Immature natural killer cell (primary cell): ENCODE results near the gene PXN. TPM values are rescaled to one million over a fixed set of nuclear protein-coding genes. Genes with fewer than 3 reads are reported as not detected.
A peak's percentile ranks its signal among the peaks of the same experiment; 100 is the strongest.
"Not testable (repeated sequence)": the region's sequence is repeated elsewhere in the genome, so short reads cannot be mapped to it uniquely, and the experiment has no call there.

Experiments used
- DNase-seq, 3 donors: peaks; one replicate each; pipeline ENCODE4 v3.0.0; 2022; ENCODE audit warnings: mixed read lengths in 1 of 3
- H3K27ac Mint-ChIP-seq, 6 donors: one replicate each; pipeline ENCODE4 v1.8.0; 2020; ENCODE audit warnings: mixed read lengths in 6 of 6, mild to moderate bottlenecking in 5 of 6, inconsistent platforms in 4 of 6, moderate library complexity in 3 of 6
- H3K27me3 Mint-ChIP-seq, 3 donors: one replicate each; pipeline ENCODE4 v1.8.0; 2020 to 2021; ENCODE audit warnings: low read depth in 3 of 3, mild to moderate bottlenecking in 3 of 3, mixed read lengths in 3 of 3, moderate library complexity in 3 of 3, inconsistent platforms in 1 of 3
- H3K36me3 Mint-ChIP-seq, 3 donors: one replicate each; pipeline ENCODE4 v1.8.0; 2020; ENCODE audit warnings: mixed read lengths in 3 of 3, inconsistent platforms in 2 of 3, mild to moderate bottlenecking in 2 of 3
- H3K4me1 Mint-ChIP-seq, 2 donors: one replicate each; pipeline ENCODE4 v1.8.0; 2020; ENCODE audit warnings: inconsistent platforms in 2 of 2, mild to moderate bottlenecking in 2 of 2, mixed read lengths in 2 of 2, moderate library complexity in 1 of 2
- H3K4me3 Mint-ChIP-seq, 5 donors: one replicate each; pipeline ENCODE4 v1.8.0; 2020; ENCODE audit warnings: mild to moderate bottlenecking in 5 of 5, mixed read lengths in 5 of 5, inconsistent platforms in 3 of 5, moderate library complexity in 3 of 5
- H3K9me3 Mint-ChIP-seq, 6 donors: one replicate each; pipeline ENCODE4 v1.8.0; 2020; ENCODE audit warnings: mild to moderate bottlenecking in 6 of 6, mixed read lengths in 6 of 6, inconsistent platforms in 4 of 6, moderate library complexity in 3 of 6
- polyA plus RNA-seq, 3 donors: library from polyadenylated mRNA; unstranded; fragments of 300-500 nt; fragmentation: Illumina TruSeq; gene quantifications; one replicate each; pipeline ENCODE4 v1.2.3, GENCODE V29; 2021

Gene PXN
- polyA plus RNA-seq, 3 donors from 2014 or later: 132 to 310 (median 240) TPM

GRCh38 chr12:120212301-120212700 is 53.2 kb downstream of the PXN start:
- no peaks in the 10 kb centered on the region for H3K4me1 Mint-ChIP-seq
- H3K36me3 Mint-ChIP-seq: peaks cover 0 to 29% (median 4%) of the 10 kb centered on the region in 3 donors
- DNase-seq: no peak
- H3K27me3 Mint-ChIP-seq: peaks cover 5 to 10% (median 9%) of the 10 kb centered on the region in 3 donors
- no peak overlapping the region for H3K27ac Mint-ChIP-seq
- H3K4me3 Mint-ChIP-seq: no peak overlapping the region
- no peaks in the 10 kb centered on the region for H3K9me3 Mint-ChIP-seq

- no peaks in the 10 kb centered on the region for H3K9me3 Mint-ChIP-seq
- H3K27me3 Mint-ChIP-seq: peaks cover 5 to 10% (median 9%) of the 10 kb centered on the region in 3 donors
- H3K36me3 Mint-ChIP-seq: peaks cover 0 to 29% (median 4%) of the 10 kb centered on the region in 3 donors
- no peak for DNase-seq
- H3K4me1 Mint-ChIP-seq: no peaks in the 10 kb centered on the region
- H3K4me3 Mint-ChIP-seq: no peak overlapping the region
- H3K27ac Mint-ChIP-seq: peak overlapping the region in 1 of 6 donors; percentile 64
These were observed 53.6 kb downstream of the PXN start for GRCh38 chr12:120211904-120212283.

GRCh38 chr12:120211243-120211903 is 54.2 kb downstream of the PXN start:
- Mint-ChIP-seq H3K4me1 (no peaks in the 10 kb centered on the region), H3K27me3 (peaks cover 5 to 10% (median 9%) of the 10 kb centered on the region in 3 donors), H3K4me3 (no peak overlapping the region), H3K9me3 (no peaks in the 10 kb centered on the region), H3K36me3 (peaks cover 0 to 29% (median 4%) of the 10 kb centered on the region in 3 donors), H3K27ac (peak overlapping the region in 5 of 6 donors; percentile 48 to 69 (median 49))
- DNase-seq: no peak

- no peaks in the 10 kb centered on the region for H3K4me1 Mint-ChIP-seq
- H3K36me3 Mint-ChIP-seq: peaks cover 0 to 22% (median 4%) of the 10 kb centered on the region in 3 donors
- no peak overlapping the region for H3K4me3 Mint-ChIP-seq
- no peak for DNase-seq
- no peaks in the 10 kb centered on the region for H3K9me3 Mint-ChIP-seq
- H3K27me3 Mint-ChIP-seq: peaks cover 2 to 8% (median 6%) of the 10 kb centered on the region in 3 donors
- no peak overlapping the region for H3K27ac Mint-ChIP-seq
These were observed 55.7 kb downstream of the PXN start for GRCh38 chr12:120209851-120210250.

GRCh38 chr12:120207227-120207626 is 58.3 kb downstream of the PXN start:
- Mint-ChIP-seq H3K9me3 (no peaks in the 10 kb centered on the region), H3K27ac (no peak overlapping the region), H3K27me3 (peaks cover 2 to 4% (median 4%) of the 10 kb centered on the region in 3 donors), H3K36me3 (peaks cover 0 to 15% (median 0%) of the 10 kb centered on the region in 3 donors), H3K4me3 (no peak overlapping the region), H3K4me1 (peaks cover 3 to 4% of the 10 kb centered on the region in 2 donors)
- DNase-seq: no peak

GRCh38 chr12:120206781-120207180 is 58.7 kb downstream of the PXN start:
- not testable (repeated sequence) for H3K4me1 Mint-ChIP-seq, DNase-seq, H3K27ac Mint-ChIP-seq, H3K9me3 Mint-ChIP-seq, H3K27me3 Mint-ChIP-seq, H3K4me3 Mint-ChIP-seq
- H3K36me3 Mint-ChIP-seq: peaks cover 0 to 10% (median 0%) of the 10 kb centered on the region in 3 donors

- Mint-ChIP-seq H3K9me3 (no peaks in the 10 kb centered on the region), H3K27me3 (peaks cover under 1 to 5% (median 4%) of the 10 kb centered on the region in 3 donors), H3K4me3 (no peak overlapping the region), H3K36me3 (peaks cover 0 to 5% (median 0%) of the 10 kb centered on the region in 3 donors), H3K4me1 (peaks cover 6 to 11% of the 10 kb centered on the region in 2 donors), H3K27ac (peak overlapping the region in 5 of 6 donors; percentile 8 to 46 (median 13))
- DNase-seq: no peak
These were observed 59.3 kb downstream of the PXN start for GRCh38 chr12:120206228-120206627.

GRCh38 chr12:120204171-120204570 is 61.4 kb downstream of the PXN start:
- no peaks in the 10 kb centered on the region for H3K9me3 Mint-ChIP-seq
- no peak overlapping the region for H3K4me3 Mint-ChIP-seq
- no peak for DNase-seq
- H3K36me3 Mint-ChIP-seq: peaks cover 0 to 2% (median 0%) of the 10 kb centered on the region in 3 donors
- no peak overlapping the region for H3K27ac Mint-ChIP-seq
- peaks cover 25 to 30% of the 10 kb centered on the region in 2 donors for H3K4me1 Mint-ChIP-seq
- peaks cover 4 to 13% (median 7%) of the 10 kb centered on the region in 3 donors for H3K27me3 Mint-ChIP-seq

GRCh38 chr12:120200364-120200800 is 65.1 kb downstream of the PXN start:
- no peak for DNase-seq
- Mint-ChIP-seq H3K36me3 (peaks cover 0 to 22% (median 0%) of the 10 kb centered on the region in 3 donors), H3K4me3 (peak overlapping the region; percentile 94 to 100 (median 100)), H3K27ac (peak overlapping the region; percentile 87 to 97 (median 95)), H3K4me1 (peaks cover 31 to 37% of the 10 kb centered on the region in 2 donors), H3K27me3 (peaks cover 4 to 13% (median 7%) of the 10 kb centered on the region in 3 donors), H3K9me3 (no peaks in the 10 kb centered on the region)

- H3K4me1 Mint-ChIP-seq: peaks cover 36 to 44% of the 10 kb centered on the region in 2 donors
- DNase-seq: no peak
- peak overlapping the region; percentile 64 to 96 (median 86) for H3K27ac Mint-ChIP-seq
- peaks cover 7 to 17% (median 7%) of the 10 kb centered on the region in 3 donors for H3K27me3 Mint-ChIP-seq
- peaks cover 0 to 22% (median 0%) of the 10 kb centered on the region in 3 donors for H3K36me3 Mint-ChIP-seq
- no peaks in the 10 kb centered on the region for H3K9me3 Mint-ChIP-seq
- peak overlapping the region; percentile 94 to 100 (median 100) for H3K4me3 Mint-ChIP-seq
These were observed 65.8 kb downstream of the PXN start for GRCh38 chr12:120199595-120200306.

GRCh38 chr12:120199025-120199424 is 66.5 kb downstream of the PXN start:
- Mint-ChIP-seq H3K27ac (peak overlapping the region in 4 of 6 donors; percentile 26 to 96 (median 78)), H3K9me3 (no peaks in the 10 kb centered on the region), H3K27me3 (peaks cover 8 to 19% (median 8%) of the 10 kb centered on the region in 3 donors), H3K4me3 (peak overlapping the region; percentile 48 to 94 (median 77)), H3K4me1 (peaks cover 38 to 46% of the 10 kb centered on the region in 2 donors), H3K36me3 (peaks cover 0 to 22% (median 0%) of the 10 kb centered on the region in 3 donors)
- DNase-seq: no peak

- H3K36me3 Mint-ChIP-seq: peaks cover 0 to 22% (median 0%) of the 10 kb centered on the region in 3 donors
- DNase-seq: no peak
- peaks cover 8 to 23% (median 9%) of the 10 kb centered on the region in 3 donors for H3K27me3 Mint-ChIP-seq
- peaks cover 43 to 52% of the 10 kb centered on the region in 2 donors for H3K4me1 Mint-ChIP-seq
- no peaks in the 10 kb centered on the region for H3K9me3 Mint-ChIP-seq
- no peak overlapping the region for H3K4me3 Mint-ChIP-seq
- no peak overlapping the region for H3K27ac Mint-ChIP-seq
These were observed 68.0 kb downstream of the PXN start for GRCh38 chr12:120197542-120197887.

- Mint-ChIP-seq H3K27me3 (peaks cover 8 to 23% (median 9%) of the 10 kb centered on the region in 3 donors), H3K27ac (peak overlapping the region in 5 of 6 donors; percentile 24 to 80 (median 55)), H3K36me3 (peaks cover 0 to 22% (median 0%) of the 10 kb centered on the region in 3 donors), H3K4me3 (peak overlapping the region in 2 of 5 donors; percentile 14 to 35), H3K4me1 (peaks cover 38 to 50% of the 10 kb centered on the region in 2 donors)
- DNase-seq, H3K9me3 Mint-ChIP-seq: not testable (repeated sequence)
These were observed 68.6 kb downstream of the PXN start for GRCh38 chr12:120196817-120197541.
